Tibial nerve (tissue), 4 donors: ENCODE data around the gene CDO1. TPM values are rescaled to one million over a fixed set of nuclear protein-coding genes. Genes with fewer than 3 reads are reported as not detected.

Experiments
- DNase-seq, 2 donors: peaks; one replicate each; pipeline ENCODE4 v3.0.0-alpha.2; 2019; ENCODE audit warnings: low spot score in 2 of 2
- H3K27ac ChIP-seq, 4 donors: fragments of 200-600 bp; sonication (generic) in 3 of 4; one replicate each; pipeline ENCODE4 v1.5.1; 2017 to 2019; ENCODE audit warnings: mild to moderate bottlenecking in 1 of 4
- H3K27me3 ChIP-seq, 2 donors: fragments of 200-600 bp; sonication (generic) in 1 of 2; one replicate each; pipeline versions ENCODE4 v1.5.1 to v1.6.0; 2017 to 2019
- H3K36me3 ChIP-seq, 3 donors: fragments of 200-600 bp; sonication (generic); one replicate each; pipeline ENCODE4 v1.5.1; 2018 to 2019
- H3K4me1 ChIP-seq, 4 donors: fragments of 200-600 bp; sonication (generic) in 3 of 4; one replicate each; pipeline ENCODE4 v1.5.1; 2017 to 2019
- H3K4me3 ChIP-seq, 4 donors: fragments of 200-600 bp; sonication (generic) in 3 of 4; one replicate each; pipeline ENCODE4 v1.5.1; 2017 to 2019; ENCODE audit warnings: mild to moderate bottlenecking in 1 of 4, moderate library complexity in 1 of 4
- H3K9me3 ChIP-seq, 4 donors: fragments of 200-600 bp; sonication (generic) in 3 of 4; one replicate each; pipeline ENCODE4 v1.5.1; 2017 to 2019
- EP300 ChIP-seq, 2 donors: sonication (generic); formaldehyde crosslinking; IDR thresholded peaks; one replicate each; pipeline ENCODE4 v1.6.1; 2017; ENCODE audit warnings: antibody characterized with exemption in 2 of 2, mild to moderate bottlenecking in 1 of 2
- POLR2A ChIP-seq, 2 donors: fragments of 450-650 bp; IDR thresholded peaks; one replicate each; pipeline ENCODE4 v1.6.1; 2017; ENCODE audit warnings: antibody characterized with exemption in 2 of 2, mild to moderate bottlenecking in 2 of 2, moderate library complexity in 2 of 2
- WGBS, 2 donors: methylation state at CpG; one replicate each; pipeline ENCODE4 v1.1.5; 2018; 5-methylcytosine and 5-hydroxymethylcytosine counted together
- total RNA-seq, 4 donors: library from RNA; depleted of rRNA; stranded (reverse); fragments of >200 nt; gene quantifications; one replicate each; pipeline ENCODE4 v1.1.0, GENCODE V29; 2016
- TF ChIP-seq, protein P1 (sequence below), 5 experiments: fragments of 200-600 bp in 3 of 5; fragments of 450-650 bp in 2 of 5; sonication (generic) in 3 of 5; IDR thresholded peaks; one replicate each; pipeline ENCODE4 v1.5.1; 2016 to 2019; ENCODE audit warnings: antibody characterized with exemption in 5 of 5, mild to moderate bottlenecking in 3 of 5, moderate library complexity in 2 of 5

CDO1 gene
- total RNA-seq, 4 donors from 2014 or later = 536 to 1,379 (median 988) TPM

DNA sequence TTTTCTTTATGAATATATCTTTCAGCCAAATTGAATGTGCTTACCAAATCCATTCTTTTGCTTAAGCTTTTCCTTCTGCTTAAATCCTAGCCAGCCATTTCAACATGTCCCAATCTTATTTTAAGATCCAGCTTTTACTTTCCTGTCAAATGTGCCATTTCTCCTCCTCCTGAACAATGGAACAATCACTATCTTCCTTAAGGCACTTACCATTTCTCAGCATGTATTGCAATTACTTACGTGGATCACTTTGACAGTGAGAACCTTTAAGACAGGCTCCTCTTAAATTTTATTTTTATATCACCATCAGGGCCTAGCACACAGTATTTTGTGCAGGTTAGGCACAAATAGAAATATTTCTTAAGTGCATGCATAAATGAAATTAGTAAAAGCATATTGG is 4.4 kb upstream of the CDO1 start:
- WGBS, 2 donors = 81 to 91% methylated on average over 1 of the region's 1 CpG
- TF ChIP-seq POLR2A (IDR thresholded peaks at IDR 0.05) = no peak
- no peak for TF ChIP-seq EP300 (IDR thresholded peaks at IDR 0.05)
- TF ChIP-seq, protein P1, sequence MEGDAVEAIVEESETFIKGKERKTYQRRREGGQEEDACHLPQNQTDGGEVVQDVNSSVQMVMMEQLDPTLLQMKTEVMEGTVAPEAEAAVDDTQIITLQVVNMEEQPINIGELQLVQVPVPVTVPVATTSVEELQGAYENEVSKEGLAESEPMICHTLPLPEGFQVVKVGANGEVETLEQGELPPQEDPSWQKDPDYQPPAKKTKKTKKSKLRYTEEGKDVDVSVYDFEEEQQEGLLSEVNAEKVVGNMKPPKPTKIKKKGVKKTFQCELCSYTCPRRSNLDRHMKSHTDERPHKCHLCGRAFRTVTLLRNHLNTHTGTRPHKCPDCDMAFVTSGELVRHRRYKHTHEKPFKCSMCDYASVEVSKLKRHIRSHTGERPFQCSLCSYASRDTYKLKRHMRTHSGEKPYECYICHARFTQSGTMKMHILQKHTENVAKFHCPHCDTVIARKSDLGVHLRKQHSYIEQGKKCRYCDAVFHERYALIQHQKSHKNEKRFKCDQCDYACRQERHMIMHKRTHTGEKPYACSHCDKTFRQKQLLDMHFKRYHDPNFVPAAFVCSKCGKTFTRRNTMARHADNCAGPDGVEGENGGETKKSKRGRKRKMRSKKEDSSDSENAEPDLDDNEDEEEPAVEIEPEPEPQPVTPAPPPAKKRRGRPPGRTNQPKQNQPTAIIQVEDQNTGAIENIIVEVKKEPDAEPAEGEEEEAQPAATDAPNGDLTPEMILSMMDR (IDR thresholded peaks at IDR 0.05) = no peak
- peaks cover 0 to 10% (median 0%) of the 10 kb centered on the region in 4 donors for H3K9me3 ChIP-seq
- peaks cover 0 to 15% of the 10 kb centered on the region in 2 donors for H3K27me3 ChIP-seq
- H3K4me1 ChIP-seq = peaks cover 0 to 14% (median 2%) of the 10 kb centered on the region in 4 donors
- DNase-seq = no peak
- H3K36me3 ChIP-seq = no peaks in the 10 kb centered on the region
- no peak overlapping the region for H3K27ac ChIP-seq
- H3K4me3 ChIP-seq = no peak overlapping the region

DNA sequence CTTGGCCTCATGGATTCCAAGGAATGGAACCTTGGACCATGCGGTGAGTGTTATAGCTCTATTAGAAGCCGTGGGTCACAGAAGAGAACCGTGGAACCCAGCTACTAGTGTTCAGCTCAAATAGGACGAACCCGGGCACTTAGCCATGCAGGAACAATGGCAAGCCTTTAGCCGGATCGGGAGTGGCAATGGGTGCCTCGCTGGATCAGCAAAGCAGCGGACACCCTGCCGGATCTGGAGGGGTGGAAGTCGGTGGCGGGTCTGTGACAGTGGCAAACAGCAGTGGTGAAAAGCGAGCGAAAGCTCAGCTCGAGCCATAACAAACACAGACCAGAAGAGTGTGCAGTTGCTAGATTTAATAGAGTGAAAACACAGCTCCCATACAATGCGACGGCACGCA is 2.4 kb upstream of the CDO1 start:
- 87 to 88% methylated on average over 18 of the region's 18 CpGs for WGBS, 2 donors
- TF ChIP-seq POLR2A (IDR thresholded peaks at IDR 0.05) = no peak
- TF ChIP-seq EP300 (IDR thresholded peaks at IDR 0.05) = no peak
- TF ChIP-seq, protein P1 (IDR thresholded peaks at IDR 0.05) = no peak
- H3K27ac ChIP-seq = no peak overlapping the region
- H3K27me3 ChIP-seq = peaks cover 0 to 34% of the 10 kb centered on the region in 2 donors
- peaks cover 0 to 4% (median 0%) of the 10 kb centered on the region in 3 donors for H3K36me3 ChIP-seq
- DNase-seq = no peak
- H3K9me3 ChIP-seq = peaks cover 0 to under 1% (median 0%) of the 10 kb centered on the region in 4 donors
- H3K4me3 ChIP-seq = no peak overlapping the region
- peaks cover 0 to 20% (median 9%) of the 10 kb centered on the region in 4 donors for H3K4me1 ChIP-seq

DNA sequence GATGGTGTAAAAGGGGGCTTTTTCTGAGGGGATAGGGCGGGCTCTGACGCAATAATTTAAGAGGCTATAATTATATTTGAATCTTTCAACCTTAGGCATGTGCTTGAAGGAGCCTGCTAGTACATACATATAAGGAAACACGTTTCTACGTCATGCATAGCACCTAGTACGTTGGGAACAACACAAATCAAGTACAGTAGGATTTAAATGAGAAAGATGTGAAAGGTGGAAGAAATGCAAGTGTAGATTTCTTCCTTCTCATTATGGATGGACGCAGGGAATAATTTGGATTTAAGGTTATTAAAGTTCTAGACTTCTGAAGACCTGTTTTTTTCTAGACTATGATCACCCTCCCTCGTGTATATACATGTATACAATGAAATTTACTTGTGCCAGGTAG is 927 bp upstream of the CDO1 start:
- peaks cover 0 to 34% of the 10 kb centered on the region in 2 donors for H3K27me3 ChIP-seq
- H3K9me3 ChIP-seq = no peaks in the 10 kb centered on the region
- H3K27ac ChIP-seq = peak overlapping the region in 1 of 4 donors; percentile 92
- 82 to 85% methylated on average over 7 of the region's 7 CpGs for WGBS, 2 donors
- peaks cover 0 to 20% (median 9%) of the 10 kb centered on the region in 4 donors for H3K4me1 ChIP-seq
- no peak for DNase-seq
- peaks cover 0 to 4% (median 0%) of the 10 kb centered on the region in 3 donors for H3K36me3 ChIP-seq
- no peak for TF ChIP-seq POLR2A (IDR thresholded peaks at IDR 0.05)
- no peak for TF ChIP-seq EP300 (IDR thresholded peaks at IDR 0.05)
- TF ChIP-seq, protein P1 (IDR thresholded peaks at IDR 0.05) = no peak
- peak overlapping the region in 1 of 4 donors; percentile 61 for H3K4me3 ChIP-seq

DNA sequence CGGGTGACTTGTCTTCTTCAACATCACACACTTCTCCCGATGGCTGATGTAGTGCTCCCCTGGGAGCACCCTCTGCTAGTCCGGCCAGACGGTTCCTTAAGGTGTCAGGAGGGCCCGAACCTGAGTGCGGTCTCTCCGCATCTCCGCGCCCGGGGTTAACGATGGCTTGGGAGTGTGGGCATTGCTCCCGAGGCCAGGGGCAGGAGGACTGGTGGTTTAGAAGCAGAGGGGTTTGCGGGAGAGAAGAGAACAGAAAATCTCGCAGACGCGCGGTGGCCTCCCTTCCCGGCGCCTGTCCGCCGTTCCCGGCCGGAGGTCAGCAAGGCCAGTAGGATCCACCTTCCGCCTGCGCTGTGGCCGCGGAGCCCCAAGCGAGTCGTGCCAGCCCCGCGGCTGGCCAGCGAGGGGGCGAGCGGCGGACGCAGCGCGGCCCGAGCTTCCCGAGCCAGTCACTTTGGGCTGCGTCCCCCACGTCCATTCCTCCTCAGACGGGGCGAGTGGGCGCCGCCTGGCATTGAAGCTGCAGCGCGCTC is 700 bp downstream of the CDO1 start:
- Histone ChIP-seq H3K27ac (peak overlapping the region; percentile 68 to 92 (median 74)), H3K4me3 (peak overlapping the region; percentile 52 to 64 (median 57)), H3K9me3 (no peaks in the 10 kb centered on the region), H3K4me1 (peaks cover 0 to 20% (median 9%) of the 10 kb centered on the region in 4 donors), H3K27me3 (peaks cover 0 to 34% of the 10 kb centered on the region in 2 donors), H3K36me3 (peaks cover 0 to 4% (median 0%) of the 10 kb centered on the region in 3 donors)
- TF ChIP-seq, protein P1 (IDR thresholded peaks at IDR 0.05) = no peak
- TF ChIP-seq EP300 (IDR thresholded peaks at IDR 0.05) (no peak), POLR2A (IDR thresholded peaks at IDR 0.05) (no peak)
- WGBS, 2 donors = 1% methylated on average over 34 to 42 of the region's 48 CpGs
- peak in 1 of 2 donors; percentile 37 for DNase-seq

DNA sequence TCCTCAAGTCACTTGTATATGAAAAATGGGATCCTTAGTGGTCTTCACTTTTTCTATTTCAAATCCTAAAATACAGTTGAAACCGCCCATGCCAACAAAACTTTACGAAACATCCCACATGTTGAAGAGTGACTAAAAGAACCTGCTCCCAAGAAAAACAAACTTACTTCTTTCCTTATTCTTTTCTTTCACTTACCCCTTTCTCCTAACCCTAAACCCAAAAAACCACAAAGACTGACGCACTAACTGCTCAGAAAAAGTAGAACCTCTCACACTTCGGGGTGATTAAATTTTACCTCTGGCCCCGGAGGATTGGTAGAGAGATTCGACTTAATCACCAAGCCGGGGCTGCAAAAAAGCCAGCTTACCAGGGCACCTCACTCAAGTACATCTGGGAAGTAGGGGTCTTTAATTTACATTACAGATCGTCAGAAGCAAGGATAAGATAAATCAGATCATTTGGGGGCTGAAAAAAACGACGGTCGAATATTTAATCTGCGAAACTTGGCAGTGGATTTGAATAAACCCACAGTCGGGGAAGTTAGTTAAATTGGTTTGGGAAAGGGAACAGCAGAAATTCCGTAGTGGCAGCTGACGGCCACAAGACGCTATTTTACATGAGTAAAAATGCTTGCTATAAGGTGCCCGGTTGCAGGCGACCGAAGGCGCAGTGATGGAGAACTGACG is 1.3 kb downstream of the CDO1 start:
- Histone ChIP-seq H3K4me3 (peak overlapping the region; percentile 52 to 64 (median 57)), H3K27me3 (peaks cover 0 to 34% of the 10 kb centered on the region in 2 donors), H3K27ac (peak overlapping the region; percentile 68 to 92 (median 74)), H3K4me1 (peaks cover 0 to 20% (median 9%) of the 10 kb centered on the region in 4 donors), H3K36me3 (peaks cover 0 to 4% (median 0%) of the 10 kb centered on the region in 3 donors), H3K9me3 (no peaks in the 10 kb centered on the region)
- TF ChIP-seq POLR2A (IDR thresholded peaks at IDR 0.05) (no peak), EP300 (IDR thresholded peaks at IDR 0.05) (no peak)
- TF ChIP-seq, protein P1 (IDR thresholded peaks at IDR 0.05) = no peak
- DNase-seq = no peak
- 28 to 33% methylated on average over 21 of the region's 21 CpGs for WGBS, 2 donors
